Astrocyte (in vitro differentiated cells and primary cell): ENCODE data around the gene C2orf76. TPM values are rescaled to one million over a fixed set of nuclear protein-coding genes. Genes with fewer than 3 reads are reported as not detected.

Source experiments
- DNase-seq: peaks from one replicate; pipeline ENCODE4 v3.0.0-alpha.2; 2010; ENCODE audit warnings: low read depth
- FAIRE-seq: peaks from 2 replicates; lab custom pipeline; 2011; peaks lifted over from hg19 to GRCh38; lab: Jason Lieb, UNC
- H2AFZ ChIP-seq: 2 replicates; pipeline ENCODE4 v1.6.0; 2012; ENCODE audit warnings: low read depth, low read length, inconsistent platforms
- H3K27ac ChIP-seq: 2 replicates; pipeline ENCODE4 v1.5.1; 2011; ENCODE audit warnings: low read depth, low read length, inconsistent platforms
- H3K27me3 ChIP-seq: 2 replicates; pipeline ENCODE4 v1.6.0; 2011; ENCODE audit warnings: low read length, inconsistent platforms; ENCODE audit not compliant: insufficient read depth
- H3K36me3 ChIP-seq: 2 replicates; pipeline ENCODE4 v1.5.1; 2011; ENCODE audit warnings: low read length, inconsistent platforms; ENCODE audit not compliant: insufficient read depth
- H3K4me1 ChIP-seq: 2 replicates; pipeline ENCODE4 v1.5.1; 2011; ENCODE audit warnings: low read length, inconsistent platforms; ENCODE audit not compliant: insufficient read depth
- H3K4me2 ChIP-seq: 2 replicates; pipeline ENCODE4 v1.6.0; 2012; ENCODE audit warnings: low read length, inconsistent platforms
- H3K4me3 ChIP-seq: 2 replicates; pipeline ENCODE4 v1.5.1; 2011; ENCODE audit warnings: low read depth, mild to moderate bottlenecking, low read length, inconsistent platforms; ENCODE audit not compliant: insufficient read depth
- H3K79me2 ChIP-seq: 2 replicates; pipeline ENCODE4 v1.6.0; 2012; ENCODE audit warnings: mild to moderate bottlenecking, low read length, inconsistent platforms; ENCODE audit not compliant: insufficient read depth
- H3K9ac ChIP-seq: 2 replicates; pipeline ENCODE4 v1.6.0; 2012; ENCODE audit warnings: mild to moderate bottlenecking, low read length, inconsistent platforms
- H3K9me3 ChIP-seq: 2 replicates; pipeline ENCODE4 v1.5.1; 2012; ENCODE audit warnings: low read depth, mild to moderate bottlenecking, low read length, inconsistent platforms; ENCODE audit not compliant: insufficient read depth
- H4K20me1 ChIP-seq: 2 replicates; pipeline ENCODE4 v1.6.0; 2012; ENCODE audit warnings: low read length, inconsistent platforms; ENCODE audit not compliant: insufficient read depth
- H3K27ac Mint-ChIP-seq: one replicate; pipeline ENCODE4 v1.8.0; 2021; ENCODE audit warnings: mild to moderate bottlenecking, mixed read lengths; ENCODE audit not compliant: unreplicated experiment
- H3K27me3 Mint-ChIP-seq: one replicate; pipeline ENCODE4 v1.8.0; 2021; ENCODE audit warnings: low read depth, mixed read lengths; ENCODE audit not compliant: unreplicated experiment
- H3K36me3 Mint-ChIP-seq: one replicate; pipeline ENCODE4 v1.8.0; 2021; ENCODE audit warnings: low read depth, mixed read lengths; ENCODE audit not compliant: unreplicated experiment
- H3K4me1 Mint-ChIP-seq: one replicate; pipeline ENCODE4 v1.8.0; 2021; ENCODE audit warnings: low read depth, mixed read lengths; ENCODE audit not compliant: unreplicated experiment
- H3K4me3 Mint-ChIP-seq: one replicate; pipeline ENCODE4 v1.8.0; 2021; ENCODE audit warnings: mild to moderate bottlenecking, moderate library complexity, mixed read lengths; ENCODE audit not compliant: unreplicated experiment
- H3K9me3 Mint-ChIP-seq: one replicate; pipeline ENCODE4 v1.8.0; 2021; ENCODE audit warnings: mild to moderate bottlenecking, mixed read lengths; ENCODE audit not compliant: unreplicated experiment
- EZH2 ChIP-seq: IDR thresholded peaks from 2 replicates; pipeline ENCODE4 v1.6.1; 2012; ENCODE audit warnings: mild to moderate bottlenecking, low read length, inconsistent platforms; ENCODE audit not compliant: insufficient read depth
- total RNA-seq: library from RNA; stranded (reverse); gene quantifications from 2 replicates; pipeline ENCODE4 v1.2.1, GENCODE V29; 2021
- TF ChIP-seq, protein P1 (sequence below): IDR thresholded peaks from 2 replicates; pipeline ENCODE4 v1.5.1; 2011; ENCODE audit warnings: low read depth, mild to moderate bottlenecking, inconsistent platforms, low read length, moderate library complexity; ENCODE audit not compliant: insufficient read depth

The C2orf76 gene
- total RNA-seq, 1 donor from 2014 or later = 9.2 TPM

DNA sequence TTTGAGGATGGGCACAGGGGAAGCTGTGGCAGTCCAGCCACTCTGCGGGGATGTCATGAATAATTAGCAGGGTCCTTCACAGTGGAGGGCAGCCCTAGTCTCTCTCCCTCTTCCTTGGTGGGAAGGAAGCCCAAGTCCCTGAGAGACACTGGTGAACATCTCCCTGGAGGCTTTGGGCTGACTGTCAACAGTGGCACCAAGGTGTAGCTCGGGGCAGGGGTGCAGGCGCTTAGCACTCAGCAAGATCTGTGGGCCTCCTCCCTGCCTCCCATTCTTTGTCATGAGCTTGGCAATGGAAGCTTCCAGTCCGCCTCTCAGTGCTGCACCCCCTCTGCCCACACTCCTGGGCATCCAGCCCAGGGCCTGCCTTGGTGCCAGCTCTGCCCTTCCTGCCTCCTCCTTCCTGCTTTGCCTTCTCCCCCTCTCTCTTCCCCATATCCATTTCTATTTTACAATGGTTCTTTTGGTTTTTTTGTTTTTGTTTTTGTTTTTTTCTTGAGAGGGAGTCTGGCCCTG, 83.6 kb downstream of the C2orf76 start:
- H2AFZ ChIP-seq = no peak overlapping the region
- no peak overlapping the region for H3K4me3 Mint-ChIP-seq
- peaks cover 2% of the 10 kb centered on the region for H3K9me3 Mint-ChIP-seq
- no peaks in the 10 kb centered on the region for H4K20me1 ChIP-seq
- H3K36me3 Mint-ChIP-seq = peaks cover 7% of the 10 kb centered on the region
- H3K9ac ChIP-seq = no peak overlapping the region
- no peak for TF ChIP-seq EZH2
- TF ChIP-seq, protein P1, sequence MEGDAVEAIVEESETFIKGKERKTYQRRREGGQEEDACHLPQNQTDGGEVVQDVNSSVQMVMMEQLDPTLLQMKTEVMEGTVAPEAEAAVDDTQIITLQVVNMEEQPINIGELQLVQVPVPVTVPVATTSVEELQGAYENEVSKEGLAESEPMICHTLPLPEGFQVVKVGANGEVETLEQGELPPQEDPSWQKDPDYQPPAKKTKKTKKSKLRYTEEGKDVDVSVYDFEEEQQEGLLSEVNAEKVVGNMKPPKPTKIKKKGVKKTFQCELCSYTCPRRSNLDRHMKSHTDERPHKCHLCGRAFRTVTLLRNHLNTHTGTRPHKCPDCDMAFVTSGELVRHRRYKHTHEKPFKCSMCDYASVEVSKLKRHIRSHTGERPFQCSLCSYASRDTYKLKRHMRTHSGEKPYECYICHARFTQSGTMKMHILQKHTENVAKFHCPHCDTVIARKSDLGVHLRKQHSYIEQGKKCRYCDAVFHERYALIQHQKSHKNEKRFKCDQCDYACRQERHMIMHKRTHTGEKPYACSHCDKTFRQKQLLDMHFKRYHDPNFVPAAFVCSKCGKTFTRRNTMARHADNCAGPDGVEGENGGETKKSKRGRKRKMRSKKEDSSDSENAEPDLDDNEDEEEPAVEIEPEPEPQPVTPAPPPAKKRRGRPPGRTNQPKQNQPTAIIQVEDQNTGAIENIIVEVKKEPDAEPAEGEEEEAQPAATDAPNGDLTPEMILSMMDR = no peak
- H3K4me1 ChIP-seq = peaks cover 8% of the 10 kb centered on the region
- no peak overlapping the region for H3K27ac Mint-ChIP-seq
- peaks cover 4% of the 10 kb centered on the region for H3K4me1 Mint-ChIP-seq
- H3K4me2 ChIP-seq = no peak overlapping the region
- peaks cover 16% of the 10 kb centered on the region for H3K27me3 Mint-ChIP-seq
- no peak overlapping the region for H3K27ac ChIP-seq
- H3K79me2 ChIP-seq = no peaks in the 10 kb centered on the region
- H3K9me3 ChIP-seq = no peaks in the 10 kb centered on the region
- no peak for DNase-seq
- H3K36me3 ChIP-seq = no peaks in the 10 kb centered on the region
- H3K27me3 ChIP-seq = no peaks in the 10 kb centered on the region
- no peak overlapping the region for H3K4me3 ChIP-seq
- FAIRE-seq = no peak

DNA sequence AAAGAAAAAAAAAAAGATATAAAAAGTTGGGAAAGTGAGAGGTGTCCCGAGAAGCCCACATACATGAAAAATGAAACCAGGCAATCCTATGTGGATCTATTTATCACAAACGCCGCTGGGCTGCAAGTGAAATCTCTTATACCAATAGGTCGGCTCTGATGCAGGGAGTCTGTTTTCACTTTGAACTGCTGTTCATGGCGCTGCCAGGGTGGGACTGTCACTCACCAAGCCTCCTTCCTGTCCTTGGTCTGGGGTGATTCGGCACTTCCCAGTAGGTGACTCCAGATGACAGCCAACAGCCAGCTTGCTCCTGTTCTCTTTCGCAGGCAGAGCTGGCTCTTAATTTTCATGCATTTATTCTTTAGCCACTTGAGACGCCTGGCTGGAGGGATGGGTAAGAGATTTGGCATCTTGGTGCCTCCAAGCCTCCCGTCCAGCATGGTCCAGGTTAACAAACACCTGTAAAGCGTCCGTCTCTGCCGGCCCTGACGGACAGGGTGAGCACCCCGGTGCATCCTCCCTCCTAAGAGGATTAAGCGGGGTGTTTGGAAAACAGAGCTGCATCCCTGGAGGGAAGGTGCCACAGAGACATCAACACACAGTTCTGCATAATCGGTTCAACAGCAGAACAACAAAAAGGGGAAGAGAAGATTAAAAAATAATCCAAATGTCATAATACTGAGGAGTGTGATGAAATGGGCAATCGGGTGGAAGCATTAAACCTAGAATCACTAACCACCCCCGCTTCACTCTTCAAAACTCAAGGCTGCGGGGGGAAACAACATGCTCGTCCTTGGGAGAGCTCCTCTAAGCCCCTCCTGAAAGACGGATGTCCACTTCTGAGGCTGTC, 84.3 kb downstream of the C2orf76 start:
- Mint-ChIP-seq H3K9me3 (peaks cover 2% of the 10 kb centered on the region), H3K27ac (no peak overlapping the region), H3K4me1 (peaks cover 4% of the 10 kb centered on the region), H3K36me3 (peaks cover 7% of the 10 kb centered on the region), H3K27me3 (peaks cover 13% of the 10 kb centered on the region), H3K4me3 (no peak overlapping the region)
- FAIRE-seq (no peak), DNase-seq (no peak)
- Histone ChIP-seq H4K20me1 (no peaks in the 10 kb centered on the region), H3K4me1 (peaks cover 8% of the 10 kb centered on the region), H3K27ac (no peak overlapping the region), H3K79me2 (no peaks in the 10 kb centered on the region), H3K4me2 (no peak overlapping the region), H2AFZ (no peak overlapping the region), H3K27me3 (no peaks in the 10 kb centered on the region), H3K9ac (no peak overlapping the region), H3K36me3 (no peaks in the 10 kb centered on the region), H3K4me3 (no peak overlapping the region), H3K9me3 (no peaks in the 10 kb centered on the region)
- TF ChIP-seq EZH2 = no peak
- TF ChIP-seq, protein P1 = no peak

DNA sequence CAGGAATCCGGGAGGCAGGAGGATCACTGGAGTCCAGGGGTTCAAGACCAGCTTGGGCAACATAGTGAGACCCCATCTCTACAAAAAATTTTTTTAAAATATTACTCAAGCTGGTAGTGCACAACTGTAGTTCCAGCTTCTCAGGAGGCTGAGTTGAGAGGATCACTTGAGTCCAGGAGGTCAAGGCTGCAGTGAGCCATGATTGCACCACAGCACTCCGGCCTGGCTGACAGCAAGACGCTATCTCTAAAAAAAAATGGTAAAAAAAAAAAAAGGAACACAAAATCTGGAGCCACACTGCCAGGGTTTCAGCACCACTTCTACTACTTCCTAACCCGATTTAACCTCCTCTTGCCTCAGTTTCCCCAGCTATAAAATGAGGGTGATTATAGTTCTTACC, 86.0 kb downstream of the C2orf76 start:
- peaks cover 4% of the 10 kb centered on the region for H3K4me1 Mint-ChIP-seq
- peaks cover 8% of the 10 kb centered on the region for H3K4me1 ChIP-seq
- no peak for FAIRE-seq

More for the DNA sequence above, 86.0 kb downstream of the C2orf76 start:
- DNase-seq = no peak
- Histone ChIP-seq H3K4me3 (no peak overlapping the region), H3K9ac (no peak overlapping the region), H2AFZ (no peak overlapping the region), H3K36me3 (no peaks in the 10 kb centered on the region), H3K27me3 (no peaks in the 10 kb centered on the region), H4K20me1 (no peaks in the 10 kb centered on the region), H3K79me2 (no peaks in the 10 kb centered on the region), H3K9me3 (no peaks in the 10 kb centered on the region), H3K4me2 (no peak overlapping the region), H3K27ac (no peak overlapping the region)
- no peak for TF ChIP-seq EZH2
- TF ChIP-seq, protein P1 = no peak
- Mint-ChIP-seq H3K9me3 (peaks cover 2% of the 10 kb centered on the region), H3K36me3 (peaks cover 2% of the 10 kb centered on the region), H3K27ac (no peak overlapping the region), H3K4me3 (no peak overlapping the region), H3K27me3 (peaks cover 8% of the 10 kb centered on the region)
